HFF-Myc (cell line): ENCODE results near the gene EEPD1.

Source experiments
- DNase-seq: peaks from one replicate; pipeline ENCODE4 v3.0.0-alpha.2; 2011; ENCODE audit warnings: low read depth; ENCODE audit errors: extremely low read depth
- H3K4me3 ChIP-seq: replicated peaks from 2 replicates; pipeline ENCODE4 v1.5.1; 2011; ENCODE audit warnings: low read depth, mild to moderate bottlenecking, control low read depth, low read length
- CTCF ChIP-seq: IDR thresholded peaks from 2 replicates; pipeline ENCODE4 v1.5.1; 2012; ENCODE audit warnings: mild to moderate bottlenecking, low read depth, low read length, control low read depth; ENCODE audit errors: missing control alignments

The EEPD1 gene

GRCh38 chr7:36343548-36343947, 190.5 kb downstream of the EEPD1 start:
- H3K4me3 ChIP-seq = no peak overlapping the region
- no peak for DNase-seq
- no peak for TF ChIP-seq CTCF

- H3K4me3 ChIP-seq = no peak overlapping the region
- DNase-seq = no peak
- no peak for TF ChIP-seq CTCF
Measured at GRCh38 chr7:36344622-36345021, 191.6 kb downstream of the EEPD1 start.

GRCh38 chr7:36346260-36346831, 193.3 kb downstream of the EEPD1 start:
- no peak overlapping the region for H3K4me3 ChIP-seq
- TF ChIP-seq CTCF = no peak
- DNase-seq = no peak

GRCh38 chr7:36348256-36348655, 195.2 kb downstream of the EEPD1 start:
- peak; percentile 36 for DNase-seq
- TF ChIP-seq CTCF = no peak
- H3K4me3 ChIP-seq = no peak overlapping the region

GRCh38 chr7:36348771-36349170, 195.7 kb downstream of the EEPD1 start:
- TF ChIP-seq CTCF = no peak
- no peak for DNase-seq
- no peak overlapping the region for H3K4me3 ChIP-seq

GRCh38 chr7:36349626-36350025, 196.6 kb downstream of the EEPD1 start:
- TF ChIP-seq CTCF = no peak
- H3K4me3 ChIP-seq = no peak overlapping the region
- no peak for DNase-seq
